ENCODE data around the gene HS6ST2.

- TF ChIP-seq CTCF (IDR thresholded peaks at IDR 0.05) (no peak), POLR2A (IDR thresholded peaks at IDR 0.05) (no peak), EP300 (IDR thresholded peaks at IDR 0.05) (no peak)
Measured at GRCh38 chrX:132983496-132983895, 25.1 kb upstream of the HS6ST2 start.

Data from tibial nerve (tissue), 4 donors.